GM21528 (cell line): ENCODE results near the gene MTMR12.
"Not testable (repeated sequence)": the region's sequence is repeated elsewhere in the genome, so short reads cannot be mapped to it uniquely, and the experiment has no call there.

ENCODE experiments used
- ATAC-seq: cut with Tn5 transposase; IDR thresholded peaks from one replicate; pipeline ENCODE4 v1.9.1; 2021; ENCODE audit warnings: mild to moderate bottlenecking, moderate library complexity; ENCODE audit not compliant: unreplicated experiment, low FRiP score

The MTMR12 gene

GRCh38 chr5:32326216-32326772 is 13.6 kb upstream of the MTMR12 start:
- ATAC-seq = no peak

DNA sequence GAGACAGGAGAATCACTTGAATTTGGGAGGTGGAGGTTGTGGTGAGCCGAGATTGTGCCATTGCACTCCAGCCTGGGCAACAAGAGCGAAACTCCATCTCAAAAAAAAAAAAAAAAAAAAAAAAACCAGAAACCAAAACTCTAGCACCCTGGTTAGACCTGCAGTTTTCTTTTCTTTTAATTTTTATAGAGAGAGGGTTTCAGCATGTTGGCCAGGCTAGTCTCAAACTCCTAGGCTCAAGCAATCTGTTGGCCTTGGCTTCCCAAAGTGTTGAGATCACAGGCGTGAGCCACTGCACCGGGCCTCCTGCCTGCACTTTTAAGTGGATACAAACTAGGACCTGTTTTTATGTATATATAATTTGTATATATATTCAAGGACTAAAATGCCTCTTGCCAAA is 12.9 kb upstream of the MTMR12 start:
- ATAC-seq = no peak

DNA sequence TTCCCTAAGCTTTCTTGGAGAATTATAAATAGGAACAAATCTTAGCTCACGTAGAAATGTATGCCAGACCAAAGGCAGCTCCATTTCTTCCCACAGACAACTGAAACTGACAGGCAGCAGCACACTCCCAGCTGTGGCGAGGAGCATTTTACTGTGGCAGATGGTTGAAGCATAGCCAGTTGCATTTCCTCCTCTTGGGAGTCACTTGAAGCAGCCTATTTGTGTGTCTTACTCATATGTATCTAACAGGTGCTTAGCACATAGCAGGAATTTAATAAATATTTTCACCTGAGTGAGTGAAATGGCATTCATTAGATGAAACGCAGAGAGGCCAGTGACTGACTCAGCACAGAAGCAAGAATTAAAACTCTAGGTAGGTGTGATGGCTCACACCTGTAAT is 12.3 kb upstream of the MTMR12 start:
- ATAC-seq = no peak

- ATAC-seq = no peak
Measured at GRCh38 chr5:32323741-32324140, 11.0 kb upstream of the MTMR12 start.

DNA sequence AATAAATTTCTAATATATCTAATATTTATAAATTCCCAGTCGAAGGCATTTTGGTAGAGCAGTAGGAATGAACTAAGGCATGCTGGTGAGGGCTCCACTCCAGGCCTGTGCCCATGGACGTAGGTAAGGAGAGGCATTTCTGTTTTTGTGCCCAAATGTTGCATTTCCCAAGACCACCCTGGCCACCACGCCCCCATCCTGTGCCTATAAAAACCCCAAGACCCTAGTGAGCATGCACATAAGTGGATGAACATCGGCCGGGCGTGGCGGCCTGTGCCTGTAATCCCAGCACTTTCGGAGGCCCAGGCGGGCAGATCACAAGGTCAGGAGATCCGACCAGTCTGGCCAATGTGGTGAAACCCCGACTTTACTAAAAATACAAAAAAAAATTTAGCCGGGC is 10.1 kb upstream of the MTMR12 start:
- no peak for ATAC-seq

GRCh38 chr5:32321787-32322186 is 9.0 kb upstream of the MTMR12 start:
- not testable (repeated sequence) for ATAC-seq

DNA sequence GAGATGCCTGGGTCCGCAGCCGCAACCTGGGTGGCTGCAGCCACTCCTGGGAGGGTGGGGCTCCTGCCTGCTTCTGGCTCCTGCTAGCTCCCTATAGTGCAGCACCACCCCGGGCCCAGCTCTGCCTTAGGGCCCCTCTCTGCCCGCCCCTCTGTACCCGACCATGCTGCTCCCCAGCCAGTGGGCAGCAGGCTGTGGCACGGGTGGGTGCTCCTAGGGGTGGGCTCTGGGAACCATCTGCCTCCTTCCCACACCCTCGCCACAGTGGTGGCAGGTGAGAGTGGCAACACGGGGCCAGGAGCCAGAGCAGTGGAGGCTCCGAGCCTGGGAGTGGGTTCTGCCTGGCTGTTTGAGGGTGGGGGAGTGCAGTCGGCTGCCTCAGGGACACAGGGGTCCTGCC is 7.8 kb upstream of the MTMR12 start:
- no peak for ATAC-seq

DNA sequence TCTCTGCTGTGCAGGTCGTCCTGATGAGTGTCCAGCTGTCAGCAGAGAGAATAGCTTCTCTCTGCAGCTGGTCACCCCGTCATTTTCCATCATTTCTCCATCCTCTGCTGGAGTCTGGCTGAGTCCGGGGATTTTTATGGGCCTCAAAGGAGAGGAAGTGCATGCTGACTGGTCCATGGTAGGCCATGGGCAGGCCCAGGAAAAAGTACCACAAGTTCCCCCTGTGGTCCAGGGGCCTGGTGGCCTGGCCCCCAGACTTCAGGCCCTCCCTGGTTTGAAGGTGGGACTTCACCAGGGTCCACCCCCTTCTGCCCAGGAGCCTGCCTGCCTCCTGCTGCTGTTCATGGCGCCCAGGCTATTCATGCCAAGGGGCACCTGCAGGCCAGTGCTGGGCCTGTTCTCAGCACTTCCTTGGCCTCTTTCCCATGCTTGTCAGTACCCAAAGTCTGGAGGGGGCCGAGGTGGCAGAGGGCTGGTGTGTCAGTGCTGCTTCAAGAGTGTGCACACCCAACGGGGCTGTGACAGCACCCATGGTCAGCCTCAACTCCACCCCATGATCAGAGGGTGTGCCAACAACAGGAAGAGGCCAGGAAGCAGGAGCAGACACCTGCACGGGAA is 7.3 kb upstream of the MTMR12 start:
- no peak for ATAC-seq

DNA sequence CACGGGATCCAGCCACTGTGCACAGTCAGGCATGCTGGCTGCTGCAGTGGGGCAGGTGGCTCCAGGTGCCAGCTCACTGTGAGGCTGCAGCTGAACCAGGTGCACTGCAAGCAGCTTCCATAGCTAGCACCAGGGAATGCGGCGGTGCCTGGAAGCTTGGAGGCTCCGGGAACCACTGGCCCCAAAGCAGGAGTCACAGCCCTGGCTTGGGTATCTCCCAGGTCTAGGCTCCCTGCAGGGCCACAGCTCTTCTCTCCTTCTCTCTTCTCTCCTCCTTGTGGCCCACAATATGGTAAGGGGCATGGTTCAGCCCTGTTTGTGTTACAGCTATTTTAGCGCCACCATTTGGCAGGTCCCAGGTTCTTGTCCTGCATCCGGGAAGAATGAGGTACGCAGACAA is 6.7 kb upstream of the MTMR12 start:
- ATAC-seq = no peak

DNA sequence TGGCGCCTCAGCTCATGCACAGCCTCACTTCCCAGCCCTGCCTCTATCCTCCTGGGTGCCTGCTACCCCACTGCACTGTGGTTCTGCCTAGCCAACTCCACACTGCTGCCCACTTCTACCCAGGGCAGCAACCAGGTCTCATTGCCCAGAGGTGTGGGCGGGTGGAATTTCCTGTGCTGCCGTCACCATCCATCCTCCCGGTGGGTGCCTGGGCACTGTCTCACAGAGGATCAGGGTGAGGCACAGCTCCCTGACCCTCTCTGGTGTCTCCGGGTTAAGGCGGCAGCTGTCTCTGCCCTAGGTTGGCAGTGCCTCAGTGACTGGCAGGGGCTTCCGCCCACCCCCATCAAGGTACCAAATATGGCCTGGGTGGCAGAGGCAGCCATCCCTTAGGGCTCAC is 4.3 kb upstream of the MTMR12 start:
- no peak for ATAC-seq

DNA sequence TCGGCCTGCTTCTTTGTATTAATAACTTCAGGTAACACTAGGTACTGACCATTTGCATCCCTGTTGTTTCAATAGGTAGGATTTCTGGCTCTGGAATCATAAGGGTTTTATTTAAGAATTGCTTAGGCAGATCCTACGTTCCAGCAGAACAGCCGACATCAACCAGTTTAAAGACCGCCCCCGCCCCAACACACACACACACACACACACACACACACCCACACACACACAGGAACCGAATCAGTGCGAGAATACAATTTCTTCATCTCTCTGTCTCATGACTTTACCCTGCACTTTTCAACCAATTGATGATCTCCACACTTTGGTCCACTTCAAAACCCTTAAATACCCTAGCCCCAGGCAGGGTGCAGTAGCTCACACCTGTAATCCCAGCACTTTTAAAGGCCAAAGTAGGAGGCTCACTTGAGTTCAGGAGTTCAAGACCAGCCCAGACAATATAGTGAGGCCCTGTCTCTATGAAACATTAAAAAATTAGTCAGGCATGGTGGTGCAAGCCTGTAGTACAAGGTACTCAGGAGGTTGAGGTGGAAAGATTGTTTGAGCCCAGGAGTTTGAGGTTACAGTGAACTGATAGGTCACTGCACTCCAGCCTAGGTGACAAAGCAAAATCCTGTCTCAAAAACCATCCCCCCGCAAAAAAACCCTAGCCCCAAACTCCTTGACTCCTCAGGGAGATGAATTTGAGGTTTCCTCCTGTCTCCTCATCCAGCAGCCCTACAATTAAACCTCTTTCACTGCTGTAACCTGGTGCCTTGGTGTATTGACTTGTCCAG is 2.7 kb upstream of the MTMR12 start:
- ATAC-seq = no peak

DNA sequence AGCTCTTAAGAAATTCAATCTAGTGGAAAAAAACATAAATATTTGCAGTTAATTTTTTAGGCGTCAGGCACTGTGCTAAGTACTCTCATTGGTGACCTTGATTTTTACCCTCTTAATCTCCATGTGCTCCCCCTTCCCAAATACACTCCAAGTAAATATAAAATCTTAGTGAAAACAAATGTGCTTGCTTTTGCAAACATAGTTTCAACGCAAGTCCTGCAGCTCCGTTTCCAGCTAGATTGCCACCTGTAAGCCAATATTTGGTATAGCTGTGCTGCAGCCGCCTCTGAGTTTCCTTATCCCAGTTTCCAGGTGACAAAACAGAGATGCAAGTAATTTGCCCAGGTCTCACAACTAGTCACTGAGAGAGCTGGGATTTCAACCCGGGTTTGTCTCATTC is 1.9 kb upstream of the MTMR12 start:
- no peak for ATAC-seq

GRCh38 chr5:32314152-32314488 is 1.4 kb upstream of the MTMR12 start:
- ATAC-seq = not testable (repeated sequence)

DNA sequence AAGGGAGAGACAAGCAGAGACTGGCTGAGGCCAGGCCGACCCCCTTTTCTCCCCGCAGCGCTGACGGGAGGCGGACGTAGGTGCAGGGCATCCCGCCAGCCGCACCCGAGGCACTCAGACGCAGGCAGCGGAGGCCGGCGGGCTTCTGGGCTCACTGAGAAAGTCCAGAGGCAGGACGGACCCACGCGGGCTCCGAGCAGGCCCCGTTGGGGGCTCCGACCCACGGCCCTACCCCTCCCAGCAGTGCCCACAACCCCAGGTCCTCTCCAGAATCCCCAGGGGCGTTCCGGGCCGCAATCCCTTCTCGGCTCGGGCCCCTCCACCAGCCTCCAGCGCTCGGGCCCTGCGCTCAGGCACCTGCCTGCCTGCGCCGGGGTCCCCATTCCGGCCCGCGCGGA is 543 bp downstream of the MTMR12 start:
- peak; percentile 28 for ATAC-seq

DNA sequence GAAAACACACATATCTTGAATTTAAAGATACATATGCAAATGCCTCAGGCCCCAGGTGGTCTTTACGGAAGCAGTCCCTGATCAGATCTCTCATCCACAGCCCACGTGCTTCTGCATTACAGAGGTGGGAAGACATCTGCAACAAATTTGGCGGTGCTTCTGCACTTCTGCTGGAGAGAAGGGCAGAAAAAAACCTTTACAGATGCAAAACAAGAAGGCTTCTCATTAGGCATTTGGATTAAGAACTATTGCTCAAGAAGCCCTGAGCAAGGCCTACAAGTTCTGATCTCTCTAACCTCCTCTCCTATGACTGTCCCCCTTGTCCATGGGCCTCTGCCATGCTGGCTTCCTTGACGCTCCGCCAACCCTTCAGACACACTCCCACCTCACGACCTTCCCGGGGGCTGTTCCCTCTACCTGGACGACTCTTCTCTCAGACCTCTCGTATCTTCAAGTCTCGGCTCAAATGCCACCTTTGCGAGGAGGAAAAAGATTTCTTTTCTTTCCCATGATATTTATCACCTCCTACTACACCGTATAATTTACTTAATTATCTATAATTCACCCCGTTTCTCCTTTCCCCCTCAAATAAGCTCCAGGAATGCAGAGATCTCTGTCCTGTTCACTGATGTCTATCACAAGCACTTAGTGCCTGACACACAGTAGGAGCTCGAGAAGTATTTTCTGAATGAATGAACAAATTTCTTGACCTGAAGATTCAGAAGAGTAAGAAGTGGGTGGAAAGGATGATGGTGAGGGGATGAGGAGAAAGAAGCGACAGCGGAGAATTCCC is 1.1 kb downstream of the MTMR12 start:
- ATAC-seq = no peak

DNA sequence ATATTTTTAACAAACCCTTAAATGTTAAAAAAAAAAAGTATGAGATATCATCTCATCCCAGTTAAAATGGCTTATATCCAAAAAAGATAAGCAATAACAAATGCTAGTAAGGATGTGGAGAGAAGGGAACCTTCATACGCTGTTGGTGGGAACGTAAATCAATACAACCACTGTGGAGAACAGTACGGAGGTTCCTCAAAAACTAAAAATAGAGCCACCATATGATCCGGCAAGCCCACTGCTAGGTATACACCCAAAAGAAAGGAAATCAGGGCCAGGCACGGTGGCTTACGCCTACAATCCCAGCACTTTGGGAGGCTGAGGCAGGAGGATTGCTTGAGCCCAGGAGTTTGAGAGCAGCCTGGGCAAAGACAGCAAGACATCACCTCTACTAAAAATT is 3.0 kb downstream of the MTMR12 start:
- ATAC-seq = no peak

GRCh38 chr5:32308946-32309345 is 3.8 kb downstream of the MTMR12 start:
- no peak for ATAC-seq

GRCh38 chr5:32307769-32308194 is 5.0 kb downstream of the MTMR12 start:
- ATAC-seq = no peak

DNA sequence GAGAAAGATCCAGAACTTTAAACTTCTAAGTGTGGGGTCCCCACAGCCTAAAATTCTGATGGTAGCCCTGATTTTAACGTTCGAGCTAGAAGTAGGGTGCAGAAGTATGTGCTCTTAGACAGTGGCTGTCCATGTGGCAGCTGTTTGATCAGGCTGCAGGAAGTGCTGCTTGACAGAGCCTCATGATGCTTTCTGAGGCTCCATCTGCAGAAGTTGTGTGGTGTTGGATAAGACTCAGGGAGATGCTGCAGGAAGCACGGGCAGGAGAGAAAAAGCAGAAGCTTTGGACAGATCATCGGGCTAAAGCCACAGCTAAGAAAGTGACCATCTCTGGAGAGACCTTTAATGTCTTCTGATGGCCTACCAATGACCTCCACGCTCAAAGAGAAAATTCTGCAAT is 8.1 kb downstream of the MTMR12 start:
- no peak for ATAC-seq

- ATAC-seq = no peak
Measured at GRCh38 chr5:32303755-32304120, 9.0 kb downstream of the MTMR12 start.
